ENCODE measurements around the gene EHD4. TPM values are rescaled to one million over a fixed set of nuclear protein-coding genes. Genes with fewer than 3 reads are reported as not detected.

The EHD4 gene
- total and polyA plus RNA-seq, 9 of the 15 experiments (the other 6 are each of a cell fraction or from before 2014, with no cell fraction given), result 0.89 to 10.3 (median 6.4) TPM

GRCh38 chr15:41972253-41973242, at the start of gene EHD4 (continued):
- TF ChIP-seq HSF4 (CRISPR knock-in tag; IDR thresholded peaks at IDR 0.05; ENCODE audit: borderline replicate concordance), result no peak
- no peak for TF ChIP-seq RFX1 (IDR thresholded peaks at IDR 0.05)
- TF ChIP-seq ZNF184 (CRISPR knock-in tag; IDR thresholded peaks at IDR 0.05), result no peak
- TF ChIP-seq ZNF696 (CRISPR knock-in tag; conservative IDR thresholded peaks at IDR 0.05), result no peak
- TF ChIP-seq JUND (IDR thresholded peaks at IDR 0.05; ENCODE audit: borderline replicate concordance, low read depth, low read length), result peak; percentile 10; the same call in 1 of the 2 replicates
- no peak; the same call in 2 of the 3 replicates for TF ChIP-seq JUND (tag; IDR thresholded peaks at IDR 0.05; ENCODE audit: borderline replicate concordance, low read depth, low read length)
- TF ChIP-seq ZHX1 (conservative IDR thresholded peaks at IDR 0.05; ENCODE audit: low read length), result no peak
- no peak for TF ChIP-seq KAT7 (CRISPR knock-in tag; IDR thresholded peaks at IDR 0.05; ENCODE audit: borderline replicate concordance)
- TF ChIP-seq MCM5 (IDR thresholded peaks at IDR 0.05; ENCODE audit: low read depth), result no peak
- peak; percentile 66 for TF ChIP-seq EGR1 (conservative IDR thresholded peaks at IDR 0.05)
- peak; percentile 51; the same call in 1 of the 2 replicates for TF ChIP-seq SMAD4 (CRISPR knock-in tag; conservative IDR thresholded peaks at IDR 0.05)
- TF ChIP-seq GTF2A2 (tag; IDR thresholded peaks at IDR 0.05), result no peak
- peak in 1 of 2 experiments; percentile 81; a peak in 2 of 4 replicates for TF ChIP-seq UBTF (IDR thresholded peaks at IDR 0.05; ENCODE audit: borderline replicate concordance in 1 of 2, low read depth in 2 of 2, low read length in 2 of 2)
- TF ChIP-seq ZNF644 (tag; IDR thresholded peaks at IDR 0.05; ENCODE audit: low read depth), result no peak
- TF ChIP-seq ARID2 (IDR thresholded peaks at IDR 0.05), result no peak
- TF ChIP-seq FOSL1 (tag; conservative IDR thresholded peaks at IDR 0.05), result no peak; the same call in 1 of the 2 replicates
- no peak for TF ChIP-seq ZZZ3 (IDR thresholded peaks at IDR 0.05)
- no peak for TF ChIP-seq ZNF253 (CRISPR knock-in tag; conservative IDR thresholded peaks at IDR 0.05)
- TF ChIP-seq SAFB2 (IDR thresholded peaks at IDR 0.05; ENCODE audit: borderline replicate concordance, low read depth, low read length, severe bottlenecking), result no peak
- no peak for TF ChIP-seq NR2C1 (IDR thresholded peaks at IDR 0.05)
- no peak for TF ChIP-seq NR2C1 (tag; IDR thresholded peaks at IDR 0.05)
- peak; percentile 76; the same call in 1 of the 2 replicates for TF ChIP-seq HNRNPL (IDR thresholded peaks at IDR 0.05; ENCODE audit: low read depth, low read length)

Measured in K562 (cell line).